HEK293 (cell line): ENCODE results near the gene BACH2.

Experiments used
- CTCF ChIA-PET: fragments of 350-600 bp; formaldehyde crosslinking; extraction: SDS; loops from one replicate; lab custom pipeline; 2021; ENCODE audit warnings: antibody characterized with exemption; lab: Yijun Ruan, JAX
- POLR2A ChIA-PET: fragments of 300-600 bp; formaldehyde crosslinking; extraction: SDS; loops from one replicate; lab custom pipeline; 2020; ENCODE audit warnings: antibody characterized with exemption, inconsistent platforms; lab: Yijun Ruan, JAX
- H3K27ac ChIP-seq: fragments of 200-500 bp; sonication (Bioruptor generic); 2 replicates; pipeline ENCODE4 v1.5.1; 2014; ENCODE audit warnings: low read depth, low read length, control low read depth, inconsistent platforms; ENCODE audit errors: extremely low read depth
- H3K36me3 ChIP-seq, 2 experiments: fragments of 200-500 bp in 1 of 2; sonication (Bioruptor generic) in 1 of 2; 1 replicate in 1 of 2; 2 replicates in 1 of 2; pipeline ENCODE4 v1.5.1; 2014 to 2017; ENCODE audit warnings: inconsistent platforms in 2 of 2, low read length in 2 of 2; ENCODE audit not compliant: control insufficient read depth in 2 of 2, insufficient read depth in 1 of 2
- H3K4me1 ChIP-seq: fragments of 200-500 bp; sonication (Bioruptor generic); 2 replicates; pipeline ENCODE4 v1.5.1; 2014; ENCODE audit warnings: mild to moderate bottlenecking, low read length, inconsistent platforms; ENCODE audit not compliant: control insufficient read depth, insufficient read depth
- H3K4me3 ChIP-seq: 2 replicates; pipeline ENCODE4 v1.5.1; 2011; ENCODE audit warnings: low read depth, mild to moderate bottlenecking, control low read depth, low read length, moderate library complexity
- H3K9me3 ChIP-seq: fragments of 200-500 bp; sonication (Bioruptor generic); 2 replicates; pipeline ENCODE4 v1.5.1; 2014; ENCODE audit warnings: low read depth, low read length, inconsistent platforms; ENCODE audit not compliant: control insufficient read depth, insufficient read depth
- CTCF ChIP-seq: fragments of 450-650 bp; formaldehyde crosslinking; IDR thresholded peaks from 2 replicates; pipeline ENCODE4 v1.5.1; 2016; ENCODE audit warnings: missing biosample characterization, missing genetic modification characterization
- EGR2 ChIP-seq: fragments of 450-650 bp; formaldehyde crosslinking; IDR thresholded peaks from 2 replicates; pipeline ENCODE4 v1.5.1; 2016; ENCODE audit warnings: low read depth, missing biosample characterization, missing genetic modification characterization
- PBX3 ChIP-seq: sonication (generic); formaldehyde crosslinking; IDR thresholded peaks from 2 replicates; pipeline ENCODE4 v1.8.1; 2022; ENCODE audit warnings: mild to moderate bottlenecking, moderate library complexity, missing genetic modification reagents
- ZBTB11 ChIP-seq: fragments of 450-650 bp; formaldehyde crosslinking; conservative IDR thresholded peaks from 2 replicates; pipeline ENCODE4 v1.5.1; 2016; ENCODE audit warnings: low read depth, missing biosample characterization, missing genetic modification characterization
- ZBTB17 ChIP-seq: fragments of 450-650 bp; formaldehyde crosslinking; IDR thresholded peaks from 2 replicates; pipeline ENCODE4 v1.5.1; 2016; ENCODE audit warnings: missing biosample characterization, missing genetic modification characterization
- ZBTB7A ChIP-seq: fragments of 450-650 bp; formaldehyde crosslinking; IDR thresholded peaks from 2 replicates; pipeline ENCODE4 v1.5.1; 2016; ENCODE audit warnings: low read depth, missing biosample characterization, missing genetic modification characterization
- ZEB2 ChIP-seq: fragments of 450-650 bp; formaldehyde crosslinking; IDR thresholded peaks from 2 replicates; pipeline ENCODE4 v1.5.1; 2016; ENCODE audit warnings: missing biosample characterization, missing genetic modification characterization
- ZNF133 ChIP-seq: fragments of 450-650 bp; formaldehyde crosslinking; IDR thresholded peaks from 2 replicates; pipeline ENCODE4 v1.5.1; 2016; ENCODE audit warnings: missing biosample characterization, missing genetic modification characterization
- ZNF138 ChIP-seq: fragments of 450-650 bp; formaldehyde crosslinking; IDR thresholded peaks from 2 replicates; pipeline ENCODE4 v1.5.1; 2016; ENCODE audit warnings: missing biosample characterization, missing genetic modification characterization, borderline replicate concordance
- ZNF366 ChIP-seq: fragments of 450-650 bp; formaldehyde crosslinking; conservative IDR thresholded peaks from 2 replicates; pipeline ENCODE4 v1.5.1; 2016; ENCODE audit warnings: missing biosample characterization, missing genetic modification characterization
- ZNF549 ChIP-seq: fragments of 450-650 bp; IDR thresholded peaks from 2 replicates; pipeline ENCODE4 v1.5.1; 2018; ENCODE audit warnings: missing biosample characterization, missing genetic modification characterization, mild to moderate bottlenecking, inconsistent platforms, moderate library complexity
- ZNF629 ChIP-seq: fragments of 450-650 bp; formaldehyde crosslinking; IDR thresholded peaks from 2 replicates; pipeline ENCODE4 v1.5.1; 2017; ENCODE audit warnings: missing biosample characterization, missing genetic modification characterization
- ZNF660 ChIP-seq: fragments of 450-650 bp; IDR thresholded peaks from 2 replicates; pipeline ENCODE4 v1.5.1; 2018; ENCODE audit warnings: missing biosample characterization, mild to moderate bottlenecking, missing genetic modification characterization
- ZNF707 ChIP-seq: fragments of 450-650 bp; formaldehyde crosslinking; IDR thresholded peaks from 2 replicates; pipeline ENCODE4 v1.5.1; 2016; ENCODE audit warnings: missing biosample characterization, missing genetic modification characterization
- ZXDB ChIP-seq: fragments of 450-650 bp; formaldehyde crosslinking; IDR thresholded peaks from 2 replicates; pipeline ENCODE4 v1.5.1; 2016; ENCODE audit warnings: missing biosample characterization, missing genetic modification characterization
- TF ChIP-seq, protein P1 (sequence below): fragments of 450-650 bp; formaldehyde crosslinking; IDR thresholded peaks from 2 replicates; pipeline ENCODE4 v1.5.1; 2017; ENCODE audit warnings: missing biosample characterization, missing genetic modification characterization
- TF ChIP-seq, protein P2 (sequence below): fragments of 450-650 bp; formaldehyde crosslinking; IDR thresholded peaks from 2 replicates; pipeline ENCODE4 v1.5.1; 2017; ENCODE audit warnings: missing biosample characterization, missing genetic modification characterization
- TF ChIP-seq, protein P3 (sequence below): fragments of 450-650 bp; formaldehyde crosslinking; IDR thresholded peaks from 2 replicates; pipeline ENCODE4 v1.5.1; 2016; ENCODE audit warnings: missing biosample characterization, missing genetic modification characterization, borderline replicate concordance
- TF ChIP-seq, protein P4 (sequence below): fragments of 450-650 bp; formaldehyde crosslinking; IDR thresholded peaks from 2 replicates; pipeline ENCODE4 v1.5.1; 2017; ENCODE audit warnings: missing biosample characterization, missing genetic modification characterization

BACH2 gene

DNA sequence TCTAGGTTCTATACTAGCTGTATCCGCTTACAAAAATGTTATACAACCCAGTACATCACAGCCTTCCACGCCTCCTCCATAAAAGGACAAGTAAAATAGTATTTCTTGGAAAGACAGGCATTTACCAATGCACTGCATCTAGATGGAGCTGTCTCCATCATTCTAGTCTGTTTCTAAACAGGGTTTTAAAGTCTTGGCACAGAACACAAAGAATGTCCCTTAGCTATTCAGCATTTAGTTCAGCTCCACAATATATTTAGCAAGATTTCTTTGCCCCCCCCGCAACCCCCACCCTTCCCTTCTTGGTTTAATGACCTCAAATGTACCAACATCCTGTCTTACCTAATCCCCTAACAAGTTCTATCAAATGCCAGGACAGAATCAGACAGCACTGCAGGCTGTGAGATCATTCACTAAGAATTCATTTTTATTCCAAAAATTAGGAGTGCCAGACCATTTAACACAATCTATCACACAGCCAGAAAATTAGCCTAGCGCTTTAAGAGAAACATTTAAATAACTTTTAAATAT lies 198.6 kb downstream of the BACH2 start:
- H3K36me3 ChIP-seq = no peaks in the 10 kb centered on the region
- H3K4me1 ChIP-seq = no peaks in the 10 kb centered on the region; the same call in 1 of the 2 replicates
- ChIA-PET POLR2A (interaction anchor here (0.5 to 1.6 kb wide), 6 partner anchors 86 to 488 kb away, joined by 3 to 17 read pairs (median 4); no protein-coding TSS in a partner anchor), CTCF (interaction anchor here (0.5 to 3.0 kb wide), 10 partner anchors 10 to 377 kb away, joined by 3 to 9 read pairs (median 4); no protein-coding TSS in a partner anchor)
- H3K9me3 ChIP-seq = no peaks in the 10 kb centered on the region
- no peak overlapping the region for H3K27ac ChIP-seq
- no peak overlapping the region for H3K4me3 ChIP-seq
- TF ChIP-seq, protein P1, sequence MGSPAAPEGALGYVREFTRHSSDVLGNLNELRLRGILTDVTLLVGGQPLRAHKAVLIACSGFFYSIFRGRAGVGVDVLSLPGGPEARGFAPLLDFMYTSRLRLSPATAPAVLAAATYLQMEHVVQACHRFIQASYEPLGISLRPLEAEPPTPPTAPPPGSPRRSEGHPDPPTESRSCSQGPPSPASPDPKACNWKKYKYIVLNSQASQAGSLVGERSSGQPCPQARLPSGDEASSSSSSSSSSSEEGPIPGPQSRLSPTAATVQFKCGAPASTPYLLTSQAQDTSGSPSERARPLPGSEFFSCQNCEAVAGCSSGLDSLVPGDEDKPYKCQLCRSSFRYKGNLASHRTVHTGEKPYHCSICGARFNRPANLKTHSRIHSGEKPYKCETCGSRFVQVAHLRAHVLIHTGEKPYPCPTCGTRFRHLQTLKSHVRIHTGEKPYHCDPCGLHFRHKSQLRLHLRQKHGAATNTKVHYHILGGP (tag by site-specific recombination) = peak; percentile 88
- TF ChIP-seq ZNF707 (no peak), EGR2 (tag by site-specific recombination) (no peak), ZNF629 (tag by site-specific recombination) (peak; percentile 68), ZEB2 (tag by site-specific recombination) (peak; percentile 41; the same call in 1 of the 2 replicates), PBX3 (no peak), CTCF (peak; percentile 38; the same call in 1 of the 2 replicates), ZBTB17 (tag by site-specific recombination) (no peak), ZNF366 (tag by site-specific recombination) (peak; percentile 53), ZXDB (tag by site-specific recombination) (no peak), ZBTB11 (tag by site-specific recombination) (no peak), ZNF133 (tag by site-specific recombination) (no peak), ZNF549 (tag by site-specific recombination) (no peak), ZBTB7A (tag by site-specific recombination) (no peak), ZNF138 (tag by site-specific recombination) (no peak), ZNF660 (tag by site-specific recombination) (0 out of 2 replicates have a peak, but pooled peaks have one; percentile 14)
- TF ChIP-seq, protein P2, sequence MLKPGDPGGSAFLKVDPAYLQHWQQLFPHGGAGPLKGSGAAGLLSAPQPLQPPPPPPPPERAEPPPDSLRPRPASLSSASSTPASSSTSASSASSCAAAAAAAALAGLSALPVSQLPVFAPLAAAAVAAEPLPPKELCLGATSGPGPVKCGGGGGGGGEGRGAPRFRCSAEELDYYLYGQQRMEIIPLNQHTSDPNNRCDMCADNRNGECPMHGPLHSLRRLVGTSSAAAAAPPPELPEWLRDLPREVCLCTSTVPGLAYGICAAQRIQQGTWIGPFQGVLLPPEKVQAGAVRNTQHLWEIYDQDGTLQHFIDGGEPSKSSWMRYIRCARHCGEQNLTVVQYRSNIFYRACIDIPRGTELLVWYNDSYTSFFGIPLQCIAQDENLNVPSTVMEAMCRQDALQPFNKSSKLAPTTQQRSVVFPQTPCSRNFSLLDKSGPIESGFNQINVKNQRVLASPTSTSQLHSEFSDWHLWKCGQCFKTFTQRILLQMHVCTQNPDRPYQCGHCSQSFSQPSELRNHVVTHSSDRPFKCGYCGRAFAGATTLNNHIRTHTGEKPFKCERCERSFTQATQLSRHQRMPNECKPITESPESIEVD (tag by site-specific recombination) = 0 out of 2 replicates have a peak, but pooled peaks have one; percentile 25
- TF ChIP-seq, protein P3, sequence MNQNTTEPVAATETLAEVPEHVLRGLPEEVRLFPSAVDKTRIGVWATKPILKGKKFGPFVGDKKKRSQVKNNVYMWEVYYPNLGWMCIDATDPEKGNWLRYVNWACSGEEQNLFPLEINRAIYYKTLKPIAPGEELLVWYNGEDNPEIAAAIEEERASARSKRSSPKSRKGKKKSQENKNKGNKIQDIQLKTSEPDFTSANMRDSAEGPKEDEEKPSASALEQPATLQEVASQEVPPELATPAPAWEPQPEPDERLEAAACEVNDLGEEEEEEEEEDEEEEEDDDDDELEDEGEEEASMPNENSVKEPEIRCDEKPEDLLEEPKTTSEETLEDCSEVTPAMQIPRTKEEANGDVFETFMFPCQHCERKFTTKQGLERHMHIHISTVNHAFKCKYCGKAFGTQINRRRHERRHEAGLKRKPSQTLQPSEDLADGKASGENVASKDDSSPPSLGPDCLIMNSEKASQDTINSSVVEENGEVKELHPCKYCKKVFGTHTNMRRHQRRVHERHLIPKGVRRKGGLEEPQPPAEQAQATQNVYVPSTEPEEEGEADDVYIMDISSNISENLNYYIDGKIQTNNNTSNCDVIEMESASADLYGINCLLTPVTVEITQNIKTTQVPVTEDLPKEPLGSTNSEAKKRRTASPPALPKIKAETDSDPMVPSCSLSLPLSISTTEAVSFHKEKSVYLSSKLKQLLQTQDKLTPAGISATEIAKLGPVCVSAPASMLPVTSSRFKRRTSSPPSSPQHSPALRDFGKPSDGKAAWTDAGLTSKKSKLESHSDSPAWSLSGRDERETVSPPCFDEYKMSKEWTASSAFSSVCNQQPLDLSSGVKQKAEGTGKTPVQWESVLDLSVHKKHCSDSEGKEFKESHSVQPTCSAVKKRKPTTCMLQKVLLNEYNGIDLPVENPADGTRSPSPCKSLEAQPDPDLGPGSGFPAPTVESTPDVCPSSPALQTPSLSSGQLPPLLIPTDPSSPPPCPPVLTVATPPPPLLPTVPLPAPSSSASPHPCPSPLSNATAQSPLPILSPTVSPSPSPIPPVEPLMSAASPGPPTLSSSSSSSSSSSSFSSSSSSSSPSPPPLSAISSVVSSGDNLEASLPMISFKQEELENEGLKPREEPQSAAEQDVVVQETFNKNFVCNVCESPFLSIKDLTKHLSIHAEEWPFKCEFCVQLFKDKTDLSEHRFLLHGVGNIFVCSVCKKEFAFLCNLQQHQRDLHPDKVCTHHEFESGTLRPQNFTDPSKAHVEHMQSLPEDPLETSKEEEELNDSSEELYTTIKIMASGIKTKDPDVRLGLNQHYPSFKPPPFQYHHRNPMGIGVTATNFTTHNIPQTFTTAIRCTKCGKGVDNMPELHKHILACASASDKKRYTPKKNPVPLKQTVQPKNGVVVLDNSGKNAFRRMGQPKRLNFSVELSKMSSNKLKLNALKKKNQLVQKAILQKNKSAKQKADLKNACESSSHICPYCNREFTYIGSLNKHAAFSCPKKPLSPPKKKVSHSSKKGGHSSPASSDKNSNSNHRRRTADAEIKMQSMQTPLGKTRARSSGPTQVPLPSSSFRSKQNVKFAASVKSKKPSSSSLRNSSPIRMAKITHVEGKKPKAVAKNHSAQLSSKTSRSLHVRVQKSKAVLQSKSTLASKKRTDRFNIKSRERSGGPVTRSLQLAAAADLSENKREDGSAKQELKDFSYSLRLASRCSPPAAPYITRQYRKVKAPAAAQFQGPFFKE = no peak
- TF ChIP-seq, protein P4, sequence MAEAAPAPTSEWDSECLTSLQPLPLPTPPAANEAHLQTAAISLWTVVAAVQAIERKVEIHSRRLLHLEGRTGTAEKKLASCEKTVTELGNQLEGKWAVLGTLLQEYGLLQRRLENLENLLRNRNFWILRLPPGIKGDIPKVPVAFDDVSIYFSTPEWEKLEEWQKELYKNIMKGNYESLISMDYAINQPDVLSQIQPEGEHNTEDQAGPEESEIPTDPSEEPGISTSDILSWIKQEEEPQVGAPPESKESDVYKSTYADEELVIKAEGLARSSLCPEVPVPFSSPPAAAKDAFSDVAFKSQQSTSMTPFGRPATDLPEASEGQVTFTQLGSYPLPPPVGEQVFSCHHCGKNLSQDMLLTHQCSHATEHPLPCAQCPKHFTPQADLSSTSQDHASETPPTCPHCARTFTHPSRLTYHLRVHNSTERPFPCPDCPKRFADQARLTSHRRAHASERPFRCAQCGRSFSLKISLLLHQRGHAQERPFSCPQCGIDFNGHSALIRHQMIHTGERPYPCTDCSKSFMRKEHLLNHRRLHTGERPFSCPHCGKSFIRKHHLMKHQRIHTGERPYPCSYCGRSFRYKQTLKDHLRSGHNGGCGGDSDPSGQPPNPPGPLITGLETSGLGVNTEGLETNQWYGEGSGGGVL (tag by site-specific recombination) = peak; percentile 73
